Islet precursor cell (in vitro differentiated cells): ENCODE data around the gene MAGI3.

Experiments used
- DNase-seq: peaks from one replicate; pipeline ENCODE4 v3.0.0-alpha.2; 2018

The MAGI3 gene

GRCh38 chr1:113389953-113390834 is at the start of gene MAGI3:
TSS of gene MAGI3 (plus strand) at chr1:113390515. CDS start at chr1:113391034, 519 bp downstream.
- peak; percentile 100 for DNase-seq

DNA sequence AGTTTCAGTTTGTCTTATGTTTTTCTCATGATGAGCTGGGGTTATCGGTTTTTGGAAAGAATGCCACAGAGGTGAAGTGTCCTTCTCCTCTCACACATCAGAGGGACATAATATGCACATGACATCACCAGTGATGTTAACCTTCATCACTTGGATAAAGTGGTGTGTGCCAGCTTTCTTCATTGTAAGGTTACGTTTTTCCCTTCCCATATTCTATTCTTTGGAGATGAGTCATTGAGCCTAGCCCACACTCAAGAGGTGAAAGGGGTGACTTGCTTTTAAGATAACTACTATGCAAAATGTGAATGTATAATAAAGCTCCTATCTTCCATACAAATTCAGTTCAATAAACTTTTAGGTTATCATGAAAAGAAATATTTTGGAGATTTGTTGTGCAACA is 36.7 kb upstream of the MAGI3 start:
- no peak for DNase-seq

DNA sequence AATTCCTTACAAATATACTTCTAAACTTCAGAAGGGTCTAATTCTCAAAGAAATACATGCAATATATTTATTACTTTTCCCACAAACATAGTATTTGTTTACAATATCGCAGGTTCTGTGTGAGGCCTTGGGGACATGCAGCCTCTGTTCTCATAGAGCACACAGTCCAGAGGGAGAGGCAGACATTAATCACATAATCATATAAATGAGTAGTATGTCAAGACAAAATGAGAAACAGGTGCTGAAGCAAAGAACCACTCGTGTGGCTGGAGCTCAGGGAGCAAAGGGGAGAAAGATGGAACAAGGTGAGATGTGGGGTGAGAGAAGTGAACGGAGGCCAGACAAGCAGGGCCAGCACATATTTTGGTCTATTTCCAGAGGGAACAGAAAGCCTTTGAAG is 26.4 kb upstream of the MAGI3 start:
- no peak for DNase-seq

GRCh38 chr1:113369040-113369439 is 21.3 kb upstream of the MAGI3 start:
- DNase-seq, result no peak

- DNase-seq, result no peak
Observed at GRCh38 chr1:113369699-113370098, 20.6 kb upstream of the MAGI3 start.

DNA sequence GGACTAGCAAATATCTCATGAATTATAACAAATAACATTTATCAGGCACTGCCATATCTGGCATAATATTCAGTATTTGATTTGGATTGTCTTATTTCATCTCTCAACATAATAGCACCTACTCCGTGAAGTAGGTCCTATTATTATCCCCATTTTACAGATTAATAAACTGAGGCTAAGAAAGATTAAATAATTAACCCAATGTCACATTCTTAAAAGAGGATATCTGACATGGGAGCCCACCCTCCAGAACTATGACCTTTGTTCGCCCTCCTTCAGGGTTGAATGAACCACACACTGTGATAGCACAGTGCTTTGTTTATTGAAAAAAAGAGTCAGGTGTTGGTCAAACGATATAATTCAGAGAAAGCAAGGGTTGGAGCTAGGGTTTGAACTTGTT is 19.4 kb upstream of the MAGI3 start:
- DNase-seq, result no peak

- DNase-seq, result no peak
Observed at GRCh38 chr1:113372546-113372945, 17.8 kb upstream of the MAGI3 start.

DNA sequence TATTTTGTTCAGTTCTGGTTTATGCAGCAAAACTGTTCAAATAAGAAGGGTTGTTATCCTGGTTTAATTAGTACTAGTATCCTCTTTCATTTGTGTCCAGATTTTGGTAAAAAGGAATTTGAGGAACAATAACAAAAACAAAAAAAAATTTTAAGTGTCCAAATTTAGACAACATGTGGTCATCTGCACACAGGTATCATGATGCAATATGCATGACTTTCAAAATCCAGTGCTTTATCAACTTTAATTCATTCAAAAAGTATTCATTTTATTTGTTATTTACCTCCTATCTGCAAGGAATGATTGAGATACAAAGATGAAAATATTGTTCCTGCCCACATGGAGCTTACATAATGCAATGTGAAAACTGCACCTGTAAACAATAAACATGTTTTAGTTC is 16.7 kb upstream of the MAGI3 start:
- DNase-seq, result no peak

DNA sequence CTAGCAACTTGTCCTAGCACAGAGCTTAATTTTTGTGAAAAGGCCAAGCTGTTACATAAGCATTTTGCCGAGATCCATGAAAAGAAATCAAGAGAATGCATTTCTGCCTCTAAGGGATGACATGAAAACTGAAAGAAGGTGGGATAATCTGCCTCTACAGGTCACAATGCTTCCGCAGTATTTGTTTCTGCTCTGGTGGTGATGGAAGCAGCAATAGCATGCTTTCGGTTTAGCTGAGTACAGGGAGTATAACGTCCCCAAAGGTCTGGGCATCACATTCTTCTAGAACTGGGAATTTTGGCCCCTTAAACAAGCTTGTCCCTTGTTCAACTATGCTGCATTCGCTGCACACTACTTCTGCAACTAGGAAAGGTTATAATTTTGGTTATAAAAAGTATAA is 14.4 kb upstream of the MAGI3 start:
- DNase-seq, result no peak

- no peak for DNase-seq
Observed at GRCh38 chr1:113380075-113380474, 10.2 kb upstream of the MAGI3 start.

DNA sequence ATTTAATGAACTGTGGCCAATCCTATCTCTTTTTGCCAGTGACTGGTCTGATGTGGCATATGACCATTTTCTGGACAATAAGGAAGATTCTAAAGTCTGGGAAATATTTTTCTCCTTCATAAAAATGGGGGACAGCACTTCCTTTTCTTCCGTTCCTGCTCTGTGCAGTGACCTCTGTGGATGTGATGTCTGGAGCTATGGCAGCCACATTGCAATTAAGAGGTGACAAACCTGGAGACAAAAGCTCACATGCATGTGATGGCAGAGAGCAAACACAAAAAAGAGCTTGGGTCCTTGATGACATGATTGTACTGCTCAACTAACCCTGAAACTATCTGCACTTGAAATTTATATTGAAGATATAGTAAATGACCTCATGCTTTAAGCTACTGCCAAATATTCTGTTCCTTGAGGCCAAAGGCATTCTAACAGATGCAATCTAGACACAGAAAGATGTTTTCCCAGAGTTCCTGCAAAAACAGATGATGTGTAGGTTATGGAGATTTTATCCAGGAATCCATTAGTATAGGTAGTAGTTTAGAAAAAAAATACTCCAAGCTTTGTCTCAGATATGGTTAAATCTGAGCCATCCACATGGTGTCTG is 2.2 kb upstream of the MAGI3 start:
- DNase-seq, result no peak

GRCh38 chr1:113388621-113389358 is 1.5 kb upstream of the MAGI3 start:
- DNase-seq, result peak; percentile 95

GRCh38 chr1:113389359-113389952 is 859 bp upstream of the MAGI3 start:
- peak; percentile 56 for DNase-seq

GRCh38 chr1:113390871-113391648 is 745 bp downstream of the MAGI3 start:
- peak; percentile 73 for DNase-seq

GRCh38 chr1:113391649-113392271 is 1.4 kb downstream of the MAGI3 start:
- DNase-seq, result peak; percentile 59

DNA sequence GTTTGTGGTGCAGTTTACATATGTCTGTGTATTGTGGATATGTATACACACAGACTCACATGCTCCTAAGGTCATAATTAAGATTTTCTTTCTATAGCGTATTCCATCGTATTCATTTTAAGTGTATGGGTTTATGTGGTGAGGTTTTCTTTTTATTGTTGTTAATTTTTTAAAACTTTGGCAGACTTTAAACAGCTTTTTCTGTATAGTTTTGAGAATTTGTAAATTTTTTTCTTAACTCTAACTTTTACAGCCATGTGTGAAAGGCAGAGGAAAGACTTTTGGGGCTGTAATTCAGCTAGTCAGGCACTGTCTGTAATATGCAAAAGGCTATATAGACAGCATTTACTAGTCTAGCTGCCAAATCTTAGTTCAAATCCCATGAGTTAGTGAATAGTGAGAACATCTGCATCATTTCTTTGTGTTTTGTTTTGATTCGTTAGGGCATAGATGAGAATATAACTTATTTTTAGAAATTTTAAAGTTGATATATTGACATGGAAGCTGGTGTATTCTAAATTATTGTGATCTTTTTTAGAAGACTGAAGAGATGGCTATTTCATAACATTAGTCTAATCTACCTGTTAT is 2.3 kb downstream of the MAGI3 start:
- no peak for DNase-seq

DNA sequence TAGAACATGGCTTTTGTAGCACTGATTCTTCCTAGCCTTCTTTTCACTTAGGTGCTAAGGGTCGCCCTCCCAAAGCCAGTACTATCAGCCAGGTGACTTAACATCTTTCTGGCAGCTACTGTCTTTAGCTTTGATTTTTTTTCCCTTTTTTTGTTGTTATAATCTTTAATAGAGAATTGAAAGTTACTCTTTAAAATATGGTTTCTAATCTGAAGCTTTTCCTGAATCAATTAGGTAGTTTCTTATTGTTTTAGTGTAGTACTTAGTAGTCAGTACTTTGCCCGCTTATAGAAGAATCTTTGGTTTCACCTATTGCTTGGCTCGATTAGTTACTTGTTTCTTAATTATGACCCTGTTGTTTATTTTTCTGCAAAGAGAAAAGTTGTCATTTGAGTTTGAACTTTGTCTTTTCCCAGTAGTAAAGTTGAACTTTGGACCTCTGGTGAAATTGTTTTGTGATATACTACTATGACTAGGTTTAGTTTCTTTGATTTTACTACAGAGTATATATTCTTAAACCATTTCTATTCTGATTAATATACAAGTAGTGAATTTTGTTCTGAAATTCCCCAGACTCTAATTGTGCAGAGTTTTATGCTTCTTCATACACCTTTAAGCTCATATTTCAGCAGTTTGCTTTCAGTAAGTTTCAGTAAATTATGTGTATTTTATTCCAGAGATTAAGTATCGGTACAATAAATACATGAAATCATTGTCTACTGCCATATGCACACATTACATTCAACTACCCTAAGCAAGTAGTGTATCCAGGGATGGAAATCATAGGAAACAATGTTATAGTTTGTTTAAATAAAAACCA is 3.9 kb downstream of the MAGI3 start:
- no peak for DNase-seq

DNA sequence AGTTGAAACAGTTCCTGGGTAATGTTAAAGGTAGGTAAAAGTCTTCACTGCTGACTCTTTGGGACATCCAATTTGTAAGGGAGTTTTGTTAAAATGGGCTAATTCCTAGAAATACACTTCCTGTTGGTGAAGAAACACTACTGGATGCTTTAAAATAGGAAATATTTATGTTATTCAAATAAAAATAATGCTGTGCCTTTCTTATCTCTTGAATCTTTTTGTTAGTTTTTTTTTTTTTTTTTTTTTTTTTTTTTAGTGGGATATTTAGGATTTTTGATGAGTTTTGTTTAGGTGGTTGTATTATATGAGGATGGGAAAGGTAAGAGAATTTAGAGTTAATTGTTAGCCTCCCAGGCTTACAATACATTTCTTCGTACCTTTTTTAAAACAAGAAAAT is 4.5 kb downstream of the MAGI3 start:
- no peak for DNase-seq

DNA sequence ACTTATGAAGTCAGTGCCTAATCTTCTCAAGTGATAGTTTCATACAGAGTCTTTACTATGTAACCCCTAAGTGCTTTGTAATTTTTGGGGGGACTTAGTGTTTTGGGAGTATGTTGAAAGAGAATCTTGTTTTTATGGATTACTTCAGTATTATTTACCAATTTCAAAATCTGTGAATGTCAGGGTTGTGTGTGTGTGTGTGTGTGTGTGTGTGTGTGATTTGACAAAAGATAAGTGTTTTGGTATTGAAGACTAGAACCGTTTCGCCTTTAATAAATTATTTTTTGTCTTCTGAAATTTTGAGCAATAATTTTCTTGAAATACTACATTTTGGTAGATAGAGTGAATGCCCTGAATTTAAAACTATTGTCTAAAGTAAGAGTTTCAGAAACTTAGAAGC is 5.8 kb downstream of the MAGI3 start:
- no peak for DNase-seq

GRCh38 chr1:113396585-113396984 is 6.3 kb downstream of the MAGI3 start:
- DNase-seq, result no peak
